T-helper 22 cell (primary cell): Measurements from ENCODE around the gene ALPL.
"Not testable (repeated sequence)": the region's sequence is repeated elsewhere in the genome, so short reads cannot be mapped to it uniquely, and the experiment has no call there.

ENCODE experiments used
- DNase-seq: peaks from one replicate; pipeline ENCODE4 v3.0.0-alpha.2; 2020; ENCODE audit warnings: low read depth

The ALPL gene

DNA sequence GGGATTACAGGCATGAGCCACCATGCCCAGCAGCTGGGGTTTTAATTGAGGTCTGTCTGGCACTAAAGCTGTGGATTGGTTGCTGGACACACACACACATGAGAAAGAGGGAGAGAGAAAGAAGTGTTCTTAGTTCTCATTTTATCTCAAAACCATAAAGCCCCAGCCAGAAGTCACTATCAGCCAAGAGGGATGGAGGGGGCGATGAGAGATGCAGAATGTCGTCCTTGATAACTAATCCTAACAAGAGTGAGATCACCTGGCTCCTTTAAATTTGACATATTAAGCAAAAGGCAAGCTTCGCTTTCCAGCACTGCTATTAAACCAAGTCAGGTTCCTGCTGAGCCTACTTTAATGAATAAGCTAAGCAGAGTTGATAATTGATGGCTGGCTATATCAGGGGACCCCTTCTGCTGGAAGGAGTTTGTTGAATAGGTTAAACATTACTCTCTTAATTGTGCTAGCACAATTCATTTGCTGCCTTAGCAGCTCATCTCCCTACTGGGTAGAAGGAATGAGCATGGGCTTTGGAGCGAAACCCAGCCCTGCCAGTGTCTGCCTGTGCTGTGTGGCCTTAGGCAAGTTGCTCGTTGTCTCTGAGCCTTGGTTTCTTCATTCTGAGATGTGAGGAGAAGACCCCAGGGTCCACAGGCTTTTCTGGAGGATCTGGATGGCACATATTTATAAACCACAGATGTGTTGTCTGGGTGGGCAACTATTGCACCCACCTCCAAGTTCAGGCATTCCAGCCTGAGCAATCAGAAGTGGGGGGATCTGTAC lies 50.8 kb downstream of the ALPL start:
- no peak for DNase-seq

DNA sequence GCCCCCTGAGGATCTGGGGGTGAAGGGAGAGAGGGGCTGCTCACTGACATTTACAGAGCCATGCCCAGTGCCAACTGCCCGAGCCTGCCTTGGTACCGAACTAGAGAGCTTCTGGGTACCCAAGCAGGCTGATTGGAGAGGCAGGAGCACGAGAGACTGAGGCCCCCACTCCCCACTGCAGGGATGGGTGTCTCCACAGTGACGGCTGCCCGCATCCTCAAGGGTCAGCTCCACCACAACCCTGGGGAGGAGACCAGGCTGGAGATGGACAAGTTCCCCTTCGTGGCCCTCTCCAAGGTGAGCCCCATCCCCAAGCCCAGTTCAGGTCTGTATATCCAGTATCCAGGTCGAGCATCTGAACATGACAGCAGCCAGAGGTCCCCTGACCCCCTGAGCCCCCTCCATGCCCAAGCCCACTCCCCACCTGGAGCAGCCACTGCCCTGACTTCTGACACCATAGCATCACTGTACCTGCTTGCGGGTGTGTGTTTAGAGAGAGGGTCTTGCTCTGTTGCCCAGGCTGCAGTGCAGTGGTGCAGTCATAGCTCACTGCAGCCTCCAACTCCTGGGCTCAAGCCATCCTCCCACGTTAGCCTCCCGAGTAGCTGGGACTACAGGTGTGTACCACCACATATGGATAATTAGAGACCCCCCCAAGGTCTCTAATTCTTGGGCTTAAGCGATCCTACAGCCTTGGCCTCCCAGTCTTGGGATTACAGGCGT lies 51.9 kb downstream of the ALPL start:
- DNase-seq, result no peak

DNA sequence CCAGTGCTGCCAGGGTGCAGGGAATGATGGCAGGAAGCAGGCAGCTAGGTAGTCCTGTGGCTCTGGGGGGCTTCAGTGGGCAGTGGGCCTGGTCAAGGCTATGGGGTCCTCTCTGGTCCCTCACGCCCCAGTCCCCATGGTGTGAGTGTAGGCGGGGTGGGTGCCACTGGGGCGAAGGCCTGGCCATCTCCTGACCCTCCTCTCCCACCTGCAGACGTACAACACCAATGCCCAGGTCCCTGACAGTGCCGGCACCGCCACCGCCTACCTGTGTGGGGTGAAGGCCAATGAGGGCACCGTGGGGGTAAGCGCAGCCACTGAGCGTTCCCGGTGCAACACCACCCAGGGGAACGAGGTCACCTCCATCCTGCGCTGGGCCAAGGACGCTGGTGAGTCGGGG lies 53.7 kb downstream of the ALPL start:
- no peak for DNase-seq

DNA sequence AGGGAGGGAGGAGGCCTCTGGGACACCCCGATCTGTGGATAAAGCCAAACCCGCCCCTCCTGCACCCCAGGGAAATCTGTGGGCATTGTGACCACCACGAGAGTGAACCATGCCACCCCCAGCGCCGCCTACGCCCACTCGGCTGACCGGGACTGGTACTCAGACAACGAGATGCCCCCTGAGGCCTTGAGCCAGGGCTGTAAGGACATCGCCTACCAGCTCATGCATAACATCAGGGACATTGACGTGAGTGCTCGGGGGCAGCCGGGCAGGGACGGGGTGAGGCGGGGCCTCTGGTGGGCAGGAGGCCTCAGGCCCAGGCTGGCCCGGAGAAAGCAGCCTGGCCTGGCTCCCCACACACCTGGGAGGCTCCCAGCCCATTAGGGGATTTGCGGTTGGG lies 54.7 kb downstream of the ALPL start:
- DNase-seq, result no peak

DNA sequence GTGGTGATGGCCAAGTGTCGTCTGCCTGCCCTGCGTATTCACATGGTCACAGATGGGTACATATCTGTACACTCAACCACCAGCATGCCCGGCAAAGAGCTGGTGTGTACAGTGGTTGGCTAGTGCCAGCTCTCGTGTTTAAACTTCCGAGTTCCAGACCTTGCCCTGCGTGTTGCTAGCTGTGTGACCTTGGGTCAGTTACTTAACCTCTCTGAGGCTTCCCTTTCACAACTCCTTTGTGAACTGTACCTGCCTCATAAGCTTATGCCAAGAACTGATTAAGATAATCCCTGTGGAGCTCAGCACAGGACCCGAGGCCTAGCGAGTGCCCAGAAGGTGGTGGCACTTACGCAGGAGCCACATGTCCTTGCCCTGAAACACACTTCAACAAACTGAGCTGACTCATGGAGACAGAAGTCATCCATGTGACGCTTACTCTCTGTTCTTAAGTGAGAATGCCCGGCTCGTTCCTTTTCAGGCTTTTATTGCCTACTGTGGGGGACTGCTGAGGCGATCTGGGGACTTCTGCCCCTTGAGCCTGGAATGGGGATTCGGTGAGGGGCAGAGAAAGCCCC lies 55.4 kb downstream of the ALPL start:
- no peak for DNase-seq

DNA sequence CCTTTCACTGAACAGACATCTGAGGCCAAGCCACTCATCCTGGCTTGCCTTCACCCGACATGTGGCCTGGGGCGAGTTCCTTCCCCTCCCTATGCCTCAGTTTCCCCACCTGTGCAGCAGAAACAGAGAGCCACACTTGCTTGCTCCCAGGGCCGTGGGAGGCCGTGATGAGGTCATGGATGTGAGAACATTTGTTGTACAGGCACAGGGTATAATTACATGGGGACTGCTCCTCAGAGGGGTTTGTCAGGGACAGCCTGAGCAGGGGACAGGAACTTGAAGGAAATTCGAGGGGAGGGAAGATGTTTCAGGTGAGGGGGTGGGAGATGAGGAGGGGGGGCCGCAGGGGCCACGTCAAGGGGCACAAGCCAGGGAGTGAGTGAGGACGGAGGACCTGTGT lies 56.1 kb downstream of the ALPL start:
- DNase-seq, result no peak

DNA sequence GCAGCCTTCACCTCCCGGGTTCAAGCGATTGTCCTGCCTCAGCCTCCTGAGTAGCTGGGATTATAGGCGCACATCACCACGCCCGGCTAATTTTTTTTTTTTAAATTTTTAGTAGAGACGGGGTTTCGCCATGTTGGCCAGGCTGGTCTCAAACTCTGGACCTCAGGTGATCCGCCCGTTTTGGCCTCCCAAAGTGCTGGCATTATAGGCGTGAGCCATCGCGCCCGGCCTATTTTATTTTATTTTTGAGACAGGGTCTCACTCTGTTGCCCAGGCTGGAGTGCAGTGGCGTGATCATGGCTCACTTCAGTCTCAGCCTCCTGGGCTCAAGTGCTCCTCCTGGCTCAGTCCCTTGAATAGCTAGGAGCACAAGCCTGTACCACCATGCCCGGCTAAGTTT lies 57.1 kb downstream of the ALPL start:
- DNase-seq, result not testable (repeated sequence)

DNA sequence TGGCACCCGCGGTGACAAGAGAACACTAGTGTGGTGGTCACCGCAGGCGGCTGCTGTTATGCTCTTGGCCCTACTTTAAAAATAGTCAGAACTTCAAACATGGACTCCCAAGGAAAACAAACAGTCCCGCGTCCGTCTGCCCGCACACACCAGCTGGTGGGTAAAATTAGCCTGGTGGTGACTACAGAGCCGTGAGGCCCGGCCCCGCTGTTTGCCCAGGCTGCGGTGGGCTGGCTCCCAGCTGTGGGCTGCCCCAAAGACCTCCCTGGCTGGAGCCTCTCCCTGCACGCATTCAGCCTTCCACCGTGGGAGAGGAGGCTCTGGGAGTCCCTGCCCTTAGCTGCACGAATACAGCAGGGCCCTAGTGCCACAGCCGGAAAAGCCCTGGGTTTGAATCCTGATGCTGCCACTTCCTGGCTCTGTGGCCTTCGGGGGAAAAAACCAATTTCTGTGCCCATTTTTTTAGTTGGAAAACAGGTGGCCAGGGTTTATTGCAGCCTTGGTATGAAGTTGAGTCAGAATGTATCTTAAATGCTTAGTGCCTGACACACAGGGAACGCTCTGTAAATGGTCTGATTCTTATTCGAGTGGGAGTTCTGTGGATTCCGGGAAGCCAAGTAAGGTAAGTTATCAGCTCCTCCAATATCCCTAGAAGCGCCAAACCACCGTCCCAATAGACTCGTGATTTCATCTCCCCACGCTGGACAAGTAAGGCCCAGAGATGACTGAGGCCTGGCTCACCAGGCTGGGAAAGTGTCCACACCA lies 58.2 kb downstream of the ALPL start:
- no peak for DNase-seq

DNA sequence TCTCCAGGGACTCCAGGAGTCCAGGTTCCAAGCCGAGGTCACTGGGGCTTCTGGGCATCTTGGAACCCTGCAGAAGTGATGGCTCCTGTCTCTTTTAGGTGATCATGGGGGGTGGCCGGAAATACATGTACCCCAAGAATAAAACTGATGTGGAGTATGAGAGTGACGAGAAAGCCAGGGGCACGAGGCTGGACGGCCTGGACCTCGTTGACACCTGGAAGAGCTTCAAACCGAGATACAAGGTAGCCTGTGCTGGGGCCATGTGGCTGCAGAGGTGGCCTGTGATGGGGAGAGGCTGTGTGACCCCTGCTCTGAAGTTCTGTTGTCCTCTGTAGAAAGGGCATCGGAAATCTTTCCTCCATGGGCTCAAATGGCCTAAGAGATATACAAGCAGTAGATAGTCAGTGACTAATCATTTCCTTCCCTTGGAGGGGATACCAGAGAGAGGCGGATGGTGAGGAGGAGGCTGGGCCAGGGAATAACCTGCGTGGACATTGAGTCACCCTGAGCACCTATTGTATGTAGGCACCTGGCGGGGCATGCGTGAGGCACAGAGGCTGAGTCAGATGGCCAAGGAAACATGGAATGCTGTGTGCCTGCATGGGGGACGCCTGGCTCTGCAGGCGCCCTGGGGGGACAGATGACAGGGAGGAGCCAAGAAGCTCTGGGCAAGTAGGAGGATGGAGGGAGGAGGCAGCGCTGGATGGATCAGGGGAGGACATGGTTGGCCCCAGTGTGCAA lies 59.0 kb downstream of the ALPL start:
- DNase-seq, result no peak

DNA sequence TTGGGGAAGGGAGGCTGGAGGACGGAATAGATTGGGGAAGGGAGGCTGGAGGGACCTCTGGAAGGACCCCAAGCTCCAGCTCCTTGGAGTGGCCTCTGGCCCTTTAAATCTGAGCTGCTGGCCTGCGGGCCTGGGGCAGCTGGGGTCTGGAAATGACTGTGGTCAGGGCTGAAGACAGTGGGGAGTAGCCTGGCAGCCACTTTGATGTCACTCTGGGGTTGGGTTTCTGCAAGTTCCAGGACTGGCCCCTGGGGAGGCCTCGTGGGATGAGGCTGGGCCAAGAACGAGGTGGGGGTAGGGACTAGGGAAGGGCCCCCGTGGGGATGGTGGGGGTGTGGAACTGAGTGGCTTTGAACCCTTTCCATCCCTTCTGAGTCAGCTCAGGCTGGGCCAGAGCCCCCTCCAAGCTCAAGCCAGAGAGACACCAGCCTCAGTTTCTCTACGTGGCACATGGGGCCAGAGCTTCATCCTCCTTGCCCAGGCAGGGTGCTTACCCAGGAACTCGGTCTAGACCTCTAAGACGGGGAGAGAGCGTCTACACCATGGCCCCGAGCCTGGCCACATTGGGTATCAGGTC lies 59.7 kb downstream of the ALPL start:
- DNase-seq, result no peak

DNA sequence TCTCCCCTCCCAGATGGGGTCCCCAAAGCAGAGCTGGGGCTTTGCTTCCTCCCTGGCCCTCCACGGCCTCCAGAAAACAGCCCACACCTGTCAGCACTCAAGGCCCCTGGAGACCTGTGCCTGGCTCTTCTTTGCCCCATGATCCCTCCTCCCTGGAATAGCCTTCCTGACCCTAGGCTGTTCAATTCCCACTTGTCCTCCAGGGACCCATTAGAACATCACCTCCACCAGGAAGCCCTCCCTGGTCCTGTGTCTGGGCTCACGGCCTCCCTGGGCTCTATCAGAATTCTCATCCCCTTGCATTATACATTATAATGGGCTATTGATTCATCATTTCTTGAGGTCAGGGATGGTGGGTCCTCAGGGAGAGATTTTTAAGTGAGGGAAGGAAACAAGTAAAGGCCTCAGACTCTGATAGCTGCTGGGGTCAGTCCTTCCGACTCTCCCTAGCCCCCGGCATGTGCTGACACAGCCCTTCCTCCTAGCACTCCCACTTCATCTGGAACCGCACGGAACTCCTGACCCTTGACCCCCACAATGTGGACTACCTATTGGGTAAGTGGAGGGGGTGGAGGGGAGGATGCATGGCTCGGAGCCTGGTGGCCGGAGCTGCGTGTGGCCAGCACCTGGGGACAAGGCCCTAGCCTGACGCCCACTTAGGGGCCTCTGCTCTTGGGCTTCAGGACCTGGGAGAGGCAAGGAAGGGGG lies 60.8 kb downstream of the ALPL start:
- no peak for DNase-seq

DNA sequence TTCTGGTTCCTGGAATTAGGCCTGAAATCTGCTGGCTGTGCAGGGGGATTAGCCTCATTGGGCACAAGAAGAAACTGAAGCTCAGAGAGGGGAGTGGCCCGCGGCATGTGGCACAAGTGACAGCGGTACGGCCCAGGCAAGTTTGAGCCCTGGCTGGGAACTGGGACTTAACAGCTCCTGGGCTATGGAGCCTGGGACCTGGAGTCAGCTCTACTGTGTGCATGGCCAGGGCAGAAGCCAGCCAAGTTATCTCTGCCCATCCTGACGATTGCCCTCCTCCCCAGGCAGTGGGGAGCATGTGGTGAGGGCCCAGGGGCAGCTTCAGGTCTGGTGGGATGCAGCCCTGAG lies 61.3 kb downstream of the ALPL start:
- no peak for DNase-seq

DNA sequence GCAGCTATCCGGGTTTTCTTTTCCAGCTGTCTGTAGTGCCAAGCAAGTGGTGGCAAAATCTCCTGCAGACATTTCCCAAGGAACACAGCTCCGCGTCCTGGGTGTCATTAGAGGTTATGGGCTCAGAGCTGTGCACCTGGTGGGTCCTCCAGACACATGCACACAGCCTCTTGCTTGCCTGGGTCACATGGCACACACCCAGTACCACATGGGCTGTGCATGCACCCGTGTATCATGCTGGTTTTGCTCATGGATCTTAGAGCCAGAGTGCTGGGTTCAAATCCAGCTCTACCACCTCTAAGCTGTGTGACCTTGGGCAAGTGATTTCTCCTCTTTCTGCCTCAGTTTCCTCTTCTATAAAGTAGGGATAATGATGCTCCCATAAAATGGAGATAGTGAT lies 61.7 kb downstream of the ALPL start:
- no peak for DNase-seq

DNA sequence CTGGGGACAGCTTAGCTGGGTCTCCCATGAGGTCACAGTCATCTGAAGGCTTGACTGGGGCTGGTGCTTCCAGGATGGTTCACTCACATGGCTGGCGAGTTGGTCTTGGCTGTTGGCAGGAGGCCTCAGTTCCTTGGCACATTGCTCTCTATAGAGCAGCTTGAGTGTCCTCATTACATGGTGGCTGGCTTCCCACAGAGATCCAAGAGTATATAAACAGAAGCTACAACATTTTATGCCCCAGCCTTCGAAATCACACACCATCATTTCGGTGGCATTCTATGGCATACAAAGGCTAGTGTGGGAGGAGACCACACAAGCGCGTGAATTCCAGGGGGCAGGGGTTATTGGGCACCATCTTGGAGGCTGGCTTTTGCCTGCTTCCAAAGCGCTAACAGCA lies 63.0 kb downstream of the ALPL start:
- DNase-seq, result no peak

DNA sequence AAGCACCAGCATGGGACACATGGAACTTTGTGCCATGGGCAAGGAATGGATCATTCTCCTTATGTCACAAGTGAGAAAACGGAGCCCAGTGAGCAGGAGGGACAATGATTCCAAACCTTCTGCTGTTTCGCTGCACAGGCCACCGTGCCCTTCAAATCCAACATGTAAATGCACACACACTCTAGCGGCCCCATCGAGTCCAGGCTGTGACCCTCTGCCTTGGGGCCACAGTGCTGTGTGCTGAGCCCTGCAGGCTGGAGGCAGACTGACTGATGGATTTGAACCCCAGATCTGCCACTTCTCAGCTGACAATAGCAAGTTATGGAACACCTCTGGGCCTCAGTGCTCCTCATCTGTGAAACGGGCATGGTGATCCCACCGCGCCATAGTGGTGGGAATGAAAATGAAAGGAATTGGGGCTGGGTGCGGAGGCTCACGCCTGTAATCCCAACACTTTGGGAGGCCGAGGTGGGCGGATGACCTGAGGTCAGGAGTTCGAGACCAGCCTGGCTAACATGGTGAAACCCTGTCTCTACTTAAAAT lies 63.6 kb downstream of the ALPL start:
- DNase-seq, result no peak

DNA sequence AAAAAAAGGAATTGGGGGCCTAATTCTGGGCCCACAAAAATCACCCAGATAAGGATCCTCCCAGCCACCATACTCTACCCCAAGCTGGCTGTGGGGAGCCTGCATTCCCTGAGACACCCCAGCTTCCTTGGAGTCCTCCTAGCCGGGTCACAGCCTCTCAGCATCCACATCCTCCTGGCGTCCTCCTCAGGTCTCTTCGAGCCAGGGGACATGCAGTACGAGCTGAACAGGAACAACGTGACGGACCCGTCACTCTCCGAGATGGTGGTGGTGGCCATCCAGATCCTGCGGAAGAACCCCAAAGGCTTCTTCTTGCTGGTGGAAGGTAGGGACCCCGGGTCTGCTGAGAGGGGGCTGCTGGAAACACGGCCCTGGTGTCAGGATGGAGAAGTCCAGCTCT lies 64.3 kb downstream of the ALPL start:
- no peak for DNase-seq

DNA sequence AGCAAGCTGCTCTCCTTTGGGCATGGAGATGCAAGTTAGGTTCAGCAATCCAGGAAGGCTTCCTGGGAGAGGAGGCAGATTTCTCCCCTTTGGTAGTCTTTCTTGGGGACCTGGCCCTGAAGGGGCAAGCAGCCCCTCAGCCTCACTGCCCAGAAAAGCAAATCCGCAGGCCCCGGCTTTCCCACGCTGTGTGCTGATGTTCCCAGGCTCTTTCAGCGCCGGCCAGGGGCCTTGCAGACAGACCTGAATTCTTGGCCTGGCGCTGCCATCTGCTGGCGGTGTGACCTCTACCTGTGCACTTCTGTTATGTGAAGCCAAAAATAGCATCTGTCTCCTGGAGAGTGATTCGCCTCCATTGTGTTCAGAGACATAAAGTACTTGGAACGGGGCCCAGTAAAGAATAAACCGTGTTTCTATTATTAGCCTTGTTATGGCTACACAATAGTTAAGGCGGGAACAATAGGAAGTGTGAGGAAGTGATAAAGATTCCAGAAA lies 64.8 kb downstream of the ALPL start:
- no peak for DNase-seq

DNA sequence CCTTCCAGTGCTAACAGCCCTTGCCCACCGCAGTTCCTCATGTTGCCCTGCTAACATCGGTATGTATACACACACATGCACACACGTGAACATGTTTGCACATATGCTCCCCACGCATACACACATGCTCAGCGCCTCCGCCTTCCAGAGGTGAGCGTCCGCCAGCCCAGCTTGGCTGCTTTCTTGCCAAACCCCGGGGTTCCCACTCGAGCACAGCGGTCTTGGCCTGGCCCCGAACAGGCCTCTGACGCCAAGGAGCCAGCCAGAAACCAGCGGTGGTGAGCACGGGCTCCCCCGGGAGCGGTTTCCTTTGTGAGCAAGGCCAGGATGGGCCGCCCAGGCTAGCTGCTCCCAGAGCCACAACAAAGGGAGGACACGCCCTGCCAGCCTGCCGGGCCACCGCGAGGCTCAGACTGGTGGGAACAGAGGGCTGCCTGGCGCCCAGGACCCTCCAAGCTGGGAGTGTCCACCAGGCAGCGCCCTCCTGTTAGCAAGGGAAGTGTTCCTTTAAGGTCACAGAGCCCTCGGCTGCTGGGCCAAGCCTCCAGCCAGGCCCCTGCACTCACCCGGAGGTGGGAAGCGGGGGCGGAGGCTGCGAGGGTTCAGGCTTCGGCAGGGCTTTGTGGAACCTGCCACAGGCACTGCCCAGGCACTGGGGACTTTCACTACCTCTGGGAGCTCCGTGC lies 65.4 kb downstream of the ALPL start:
- no peak for DNase-seq

DNA sequence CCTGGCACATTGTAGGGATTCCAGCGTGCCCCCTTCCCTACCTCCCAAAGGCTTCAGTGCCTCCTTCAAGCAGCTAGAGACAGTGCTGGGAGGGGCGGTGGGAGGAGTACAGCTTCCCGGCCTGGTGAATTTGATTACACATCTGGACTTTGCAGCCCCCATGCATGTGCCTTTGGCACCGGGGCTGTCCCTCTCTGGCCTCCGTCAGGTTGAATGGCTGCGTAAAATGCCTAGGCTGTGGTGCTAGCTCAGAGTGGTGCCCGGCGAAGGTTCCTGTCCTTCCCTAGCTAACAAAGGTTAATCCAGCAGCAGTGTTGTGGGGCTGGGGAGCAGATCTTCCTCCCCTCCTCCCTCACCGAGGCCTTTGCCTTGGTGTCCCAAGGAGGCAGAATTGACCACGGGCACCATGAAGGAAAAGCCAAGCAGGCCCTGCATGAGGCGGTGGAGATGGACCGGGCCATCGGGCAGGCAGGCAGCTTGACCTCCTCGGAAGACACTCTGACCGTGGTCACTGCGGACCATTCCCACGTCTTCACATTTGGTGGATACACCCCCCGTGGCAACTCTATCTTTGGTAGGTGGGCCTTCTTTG lies 66.2 kb downstream of the ALPL start:
- no peak for DNase-seq
